ENCODE results near the gene STARD9. TPM values are rescaled to one million over a fixed set of nuclear protein-coding genes. Genes with fewer than 3 reads are reported as not detected.
"Not testable (repeated sequence)": the region's sequence is repeated elsewhere in the genome, so short reads cannot be mapped to it uniquely, and the experiment has no call there.

The STARD9 gene
- total and polyA plus RNA-seq, 12 donors: 2.3 to 15.7 (median 6.1) TPM

DNA sequence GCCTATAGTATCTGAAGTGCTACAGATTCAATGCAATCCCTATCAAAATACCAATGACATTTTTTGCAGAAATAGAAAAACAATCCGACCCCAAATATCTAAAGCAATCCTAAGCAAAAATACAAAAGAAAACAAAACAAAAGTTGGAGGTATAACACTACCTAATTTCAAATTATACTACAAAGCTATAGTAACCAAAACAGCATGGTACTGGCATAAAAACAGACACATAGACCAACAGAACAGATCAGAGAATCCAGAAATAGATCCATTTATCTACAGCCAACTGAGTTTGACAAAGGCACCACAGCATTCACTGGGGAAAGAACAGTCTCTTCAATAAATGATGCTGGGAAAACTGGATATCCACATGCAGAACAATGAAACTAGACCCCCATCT lies 185.4 kb downstream of the STARD9 start:
- DNase-seq: no peak
- Histone ChIP-seq H3K9me3 (peaks cover 0 to 45% (median 12%) of the 10 kb centered on the region in 11 donors), H3K27me3 (no peaks in the 10 kb centered on the region), H3K4me3 (no peak overlapping the region), H3K4me1 (no peaks in the 10 kb centered on the region), H3K36me3 (peaks cover 0 to 24% (median 0%) of the 10 kb centered on the region in 9 donors), H3K27ac (no peak overlapping the region)
- ATAC-seq: no peak
- intact Hi-C loops (cut with DNase I): no loop called here
- 95 to 100% methylated on average over 1 of the region's 1 CpG for WGBS, 2 donors
- TF ChIP-seq, protein P1, sequence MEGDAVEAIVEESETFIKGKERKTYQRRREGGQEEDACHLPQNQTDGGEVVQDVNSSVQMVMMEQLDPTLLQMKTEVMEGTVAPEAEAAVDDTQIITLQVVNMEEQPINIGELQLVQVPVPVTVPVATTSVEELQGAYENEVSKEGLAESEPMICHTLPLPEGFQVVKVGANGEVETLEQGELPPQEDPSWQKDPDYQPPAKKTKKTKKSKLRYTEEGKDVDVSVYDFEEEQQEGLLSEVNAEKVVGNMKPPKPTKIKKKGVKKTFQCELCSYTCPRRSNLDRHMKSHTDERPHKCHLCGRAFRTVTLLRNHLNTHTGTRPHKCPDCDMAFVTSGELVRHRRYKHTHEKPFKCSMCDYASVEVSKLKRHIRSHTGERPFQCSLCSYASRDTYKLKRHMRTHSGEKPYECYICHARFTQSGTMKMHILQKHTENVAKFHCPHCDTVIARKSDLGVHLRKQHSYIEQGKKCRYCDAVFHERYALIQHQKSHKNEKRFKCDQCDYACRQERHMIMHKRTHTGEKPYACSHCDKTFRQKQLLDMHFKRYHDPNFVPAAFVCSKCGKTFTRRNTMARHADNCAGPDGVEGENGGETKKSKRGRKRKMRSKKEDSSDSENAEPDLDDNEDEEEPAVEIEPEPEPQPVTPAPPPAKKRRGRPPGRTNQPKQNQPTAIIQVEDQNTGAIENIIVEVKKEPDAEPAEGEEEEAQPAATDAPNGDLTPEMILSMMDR (IDR thresholded peaks at IDR 0.05): no peak

DNA sequence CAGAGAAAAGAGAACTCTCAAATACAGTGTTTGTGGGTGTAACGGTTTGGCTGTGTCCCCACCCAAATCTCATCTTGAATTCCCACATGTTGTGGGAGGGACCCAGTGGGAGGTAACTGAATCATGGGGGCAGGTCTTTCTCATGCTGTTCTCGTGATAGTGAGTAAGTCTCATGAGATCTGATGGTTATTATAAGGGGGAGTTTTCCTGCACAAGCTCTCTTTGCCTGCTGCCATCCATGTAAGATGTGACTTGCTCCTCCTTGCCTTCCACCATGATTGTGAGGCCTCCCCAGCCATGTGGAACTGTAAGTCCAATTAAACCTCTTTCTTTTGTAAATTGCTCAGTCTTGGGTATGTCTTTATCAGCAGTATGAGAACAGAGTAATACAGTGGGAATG lies 186.4 kb downstream of the STARD9 start:
- DNase-seq; H3K4me1 ChIP-seq; intact Hi-C loops (cut with DNase I); H3K4me3 ChIP-seq; H3K27me3 ChIP-seq; H3K27ac ChIP-seq; ATAC-seq: not testable (repeated sequence)
- WGBS, 2 donors: 83 to 87% methylated on average over 2 of the region's 2 CpGs
- Histone ChIP-seq H3K9me3 (peaks cover 0 to 56% (median 18%) of the 10 kb centered on the region in 11 donors), H3K36me3 (peaks cover 0 to 24% (median 0%) of the 10 kb centered on the region in 9 donors)

DNA sequence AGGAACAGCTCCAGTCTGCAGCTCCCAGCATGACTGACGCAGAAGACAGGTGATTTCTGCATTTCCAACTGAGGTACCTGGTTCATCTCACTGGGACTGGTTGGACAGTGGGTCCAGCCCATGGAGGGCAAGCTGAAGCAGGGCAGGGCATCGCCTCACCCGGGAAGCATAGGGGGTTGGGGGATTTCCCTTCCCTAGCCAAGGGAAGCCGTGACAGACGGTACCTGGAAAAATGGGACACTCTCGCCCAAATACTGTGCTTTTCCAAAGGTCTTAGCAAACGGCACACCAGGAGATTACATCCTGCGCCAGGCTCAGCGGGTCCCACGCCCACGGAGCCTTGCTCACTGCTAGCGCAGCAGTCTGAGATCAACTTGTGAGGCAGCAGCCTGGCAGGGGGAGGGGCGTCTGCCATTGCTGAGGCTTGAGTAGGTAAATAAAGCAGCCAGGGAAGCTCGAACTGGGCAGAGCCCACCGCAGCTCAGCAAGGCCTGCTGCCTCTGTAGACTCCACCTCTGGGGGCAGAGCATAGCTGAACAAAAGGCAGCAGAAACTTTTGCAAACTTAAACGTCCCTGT lies 188.8 kb downstream of the STARD9 start:
- DNase-seq; H3K27ac ChIP-seq; H3K4me1 ChIP-seq; intact Hi-C loops (cut with DNase I); H3K4me3 ChIP-seq; ATAC-seq; H3K27me3 ChIP-seq: not testable (repeated sequence)
- H3K9me3 ChIP-seq: peaks cover 0 to 75% (median 18%) of the 10 kb centered on the region in 11 donors
- 80 to 86% methylated on average over 16 of the region's 16 CpGs for WGBS, 2 donors
- H3K36me3 ChIP-seq: peaks cover 0 to 24% (median 0%) of the 10 kb centered on the region in 9 donors

DNA sequence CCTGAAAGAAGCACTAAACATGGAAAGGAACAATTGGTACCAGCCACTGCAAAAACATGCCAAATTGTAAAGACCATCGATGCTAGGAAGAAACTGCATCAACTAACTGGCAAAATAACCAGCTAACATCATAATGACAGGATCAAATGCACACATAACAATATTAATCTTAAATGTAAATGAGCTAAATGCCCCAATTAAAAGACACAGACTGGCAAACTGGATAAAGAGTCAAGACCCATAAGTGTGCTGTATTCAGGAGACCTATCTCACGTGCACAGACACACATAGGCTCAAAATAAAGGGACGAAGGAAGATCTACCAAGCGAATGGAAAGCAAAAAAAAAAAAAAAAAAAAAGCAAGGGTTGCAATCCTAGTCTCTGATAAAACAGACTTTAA lies 190.7 kb downstream of the STARD9 start:
- H3K27ac ChIP-seq; H3K27me3 ChIP-seq; H3K4me3 ChIP-seq; ATAC-seq; DNase-seq; intact Hi-C loops (cut with DNase I); H3K4me1 ChIP-seq: not testable (repeated sequence)
- Histone ChIP-seq H3K9me3 (peaks cover 0 to 56% (median 10%) of the 10 kb centered on the region in 11 donors), H3K36me3 (peaks cover 0 to 15% (median 0%) of the 10 kb centered on the region in 9 donors)
- WGBS, 2 donors: 98 to 99% methylated on average over 4 of the region's 4 CpGs

Other genes starting within 250 kb of the STARD9 start
- gene CAPN3, start 216.1 kb upstream of the STARD9 start, total RNA-seq: 10 to 100 TPM in 1 of 10 donors, 1 to 10 TPM in 9; 2.6 to 10.6 (median 5.7) TPM
- 10 to 100 TPM in 1 of 2 donors, 1 to 10 TPM in 1; 2.7 to 33.9 TPM for gene CAPN3, start 216.1 kb upstream of the STARD9 start, polyA plus RNA-seq
- 100 to 1,000 TPM; 390 to 945 (median 812) TPM for gene ZNF106, start 84.5 kb upstream of the STARD9 start, total RNA-seq
- 10 to 100 TPM; 52.6 to 67.2 TPM for gene ZNF106, start 84.5 kb upstream of the STARD9 start, polyA plus RNA-seq
- 10 to 100 TPM; 26.7 to 64.8 (median 46.6) TPM for gene SNAP23, start 80.0 kb upstream of the STARD9 start, total RNA-seq
- 10 to 100 TPM; 24.8 to 87.9 TPM for gene SNAP23, start 80.0 kb upstream of the STARD9 start, polyA plus RNA-seq
- 10 to 100 TPM; 12.1 to 24.6 (median 16.6) TPM for gene LRRC57, start 26.8 kb upstream of the STARD9 start, total RNA-seq
- gene LRRC57, start 26.8 kb upstream of the STARD9 start, polyA plus RNA-seq: 1 to 10 TPM; 3.7 to 6.9 TPM
- gene HAUS2, start 26.8 kb upstream of the STARD9 start, total RNA-seq: 10 to 100 TPM in 8 of 10 donors, 1 to 10 TPM in 2; 8.5 to 17.0 (median 11.9) TPM
- 1 to 10 TPM; 5.5 to 9.1 TPM for gene HAUS2, start 26.8 kb upstream of the STARD9 start, polyA plus RNA-seq
- 1 to 10 TPM; 4.4 to 9.0 (median 6.8) TPM for gene CDAN1, start 161.5 kb downstream of the STARD9 start, total RNA-seq
- gene CDAN1, start 161.5 kb downstream of the STARD9 start, polyA plus RNA-seq: 10 to 100 TPM in 1 of 2 donors, 1 to 10 TPM in 1; 4.9 to 13.8 TPM